ENCODE results near the gene AATF. TPM values are rescaled to one million over a fixed set of nuclear protein-coding genes. Genes with fewer than 3 reads are reported as not detected.

AATF gene, protein sequence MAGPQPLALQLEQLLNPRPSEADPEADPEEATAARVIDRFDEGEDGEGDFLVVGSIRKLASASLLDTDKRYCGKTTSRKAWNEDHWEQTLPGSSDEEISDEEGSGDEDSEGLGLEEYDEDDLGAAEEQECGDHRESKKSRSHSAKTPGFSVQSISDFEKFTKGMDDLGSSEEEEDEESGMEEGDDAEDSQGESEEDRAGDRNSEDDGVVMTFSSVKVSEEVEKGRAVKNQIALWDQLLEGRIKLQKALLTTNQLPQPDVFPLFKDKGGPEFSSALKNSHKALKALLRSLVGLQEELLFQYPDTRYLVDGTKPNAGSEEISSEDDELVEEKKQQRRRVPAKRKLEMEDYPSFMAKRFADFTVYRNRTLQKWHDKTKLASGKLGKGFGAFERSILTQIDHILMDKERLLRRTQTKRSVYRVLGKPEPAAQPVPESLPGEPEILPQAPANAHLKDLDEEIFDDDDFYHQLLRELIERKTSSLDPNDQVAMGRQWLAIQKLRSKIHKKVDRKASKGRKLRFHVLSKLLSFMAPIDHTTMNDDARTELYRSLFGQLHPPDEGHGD
- 45.1 and 64.0 TPM in 2 replicates for total RNA-seq (2014; rRNA removed; shearing (Covaris generic); ENCODE audit: low replicate concordance)

DNA sequence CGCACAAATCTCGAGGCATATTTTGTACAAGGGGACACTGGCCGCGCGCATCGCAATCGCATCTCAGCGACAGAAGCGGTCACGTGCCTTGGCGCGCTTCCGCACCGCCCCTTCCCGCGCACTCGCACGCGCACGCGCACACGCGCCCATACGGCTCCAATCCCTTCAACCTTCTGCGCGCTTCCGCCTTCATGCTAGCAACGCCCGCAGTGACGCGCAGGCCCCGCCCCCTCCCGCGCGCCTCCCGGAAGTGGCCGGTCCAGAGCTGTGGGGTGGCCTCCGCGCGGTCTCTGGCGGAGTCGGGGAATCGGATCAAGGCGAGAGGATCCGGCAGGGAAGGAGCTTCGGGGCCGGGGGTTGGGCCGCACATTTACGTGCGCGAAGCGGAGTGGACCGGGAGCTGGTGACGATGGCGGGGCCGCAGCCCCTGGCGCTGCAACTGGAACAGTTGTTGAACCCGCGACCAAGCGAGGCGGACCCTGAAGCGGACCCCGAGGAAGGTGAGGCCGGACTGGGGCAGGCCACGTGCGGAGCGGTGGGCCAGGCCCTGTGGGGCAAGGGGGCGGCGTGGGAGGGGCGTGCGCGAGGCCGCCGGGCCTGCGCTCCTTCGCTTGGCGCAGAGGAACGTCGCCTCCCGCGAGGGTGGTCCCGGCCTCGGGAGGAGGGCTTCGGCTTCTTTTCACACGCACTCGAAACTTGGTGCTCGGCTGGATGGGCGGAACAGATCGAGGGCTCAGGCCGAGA lies at the start of gene AATF:
TSS of gene AATF (plus strand) at position 238 of the 744 bp plus-strand sequence. CDS start at position 410, 172 bp downstream.
- Histone ChIP-seq H3K79me2 (ENCODE audit: low read length) (peaks cover 50% of the 10 kb centered on the region), H3K27ac (ENCODE audit: low read length) (peak within 1 kb of the TSS; percentile 66), H2AFZ (ENCODE audit: low read length) (peak within 1 kb of the TSS; percentile 77), H4K20me1 (ENCODE audit: insufficient read depth, low read depth, low read length) (peaks cover 7% of the 10 kb centered on the region; the same call in 1 of the 2 replicates), H3K4me3 (ENCODE audit: low read length) (peak within 1 kb of the TSS; percentile 90), H3K9me2 (replicated peaks; ENCODE audit: insufficient read depth, low read length) (no peaks in the 10 kb centered on the region), H3K36me3 (ENCODE audit: insufficient read depth, low read length) (peaks cover 25% of the 10 kb centered on the region), H3K27me3 (ENCODE audit: low read length) (no peaks in the 10 kb centered on the region), H3K9me3 (ENCODE audit: low read length) (no peaks in the 10 kb centered on the region), H3K4me2 (ENCODE audit: low read depth, low read length, poor library complexity, severe bottlenecking) (peak within 1 kb of the TSS; percentile 90), H3K9ac (ENCODE audit: low read length) (peak within 1 kb of the TSS; percentile 88), H3K4me1 (ENCODE audit: low read length) (peaks cover 42% of the 10 kb centered on the region)
- DNase-seq = peak; percentile 99

DNA sequence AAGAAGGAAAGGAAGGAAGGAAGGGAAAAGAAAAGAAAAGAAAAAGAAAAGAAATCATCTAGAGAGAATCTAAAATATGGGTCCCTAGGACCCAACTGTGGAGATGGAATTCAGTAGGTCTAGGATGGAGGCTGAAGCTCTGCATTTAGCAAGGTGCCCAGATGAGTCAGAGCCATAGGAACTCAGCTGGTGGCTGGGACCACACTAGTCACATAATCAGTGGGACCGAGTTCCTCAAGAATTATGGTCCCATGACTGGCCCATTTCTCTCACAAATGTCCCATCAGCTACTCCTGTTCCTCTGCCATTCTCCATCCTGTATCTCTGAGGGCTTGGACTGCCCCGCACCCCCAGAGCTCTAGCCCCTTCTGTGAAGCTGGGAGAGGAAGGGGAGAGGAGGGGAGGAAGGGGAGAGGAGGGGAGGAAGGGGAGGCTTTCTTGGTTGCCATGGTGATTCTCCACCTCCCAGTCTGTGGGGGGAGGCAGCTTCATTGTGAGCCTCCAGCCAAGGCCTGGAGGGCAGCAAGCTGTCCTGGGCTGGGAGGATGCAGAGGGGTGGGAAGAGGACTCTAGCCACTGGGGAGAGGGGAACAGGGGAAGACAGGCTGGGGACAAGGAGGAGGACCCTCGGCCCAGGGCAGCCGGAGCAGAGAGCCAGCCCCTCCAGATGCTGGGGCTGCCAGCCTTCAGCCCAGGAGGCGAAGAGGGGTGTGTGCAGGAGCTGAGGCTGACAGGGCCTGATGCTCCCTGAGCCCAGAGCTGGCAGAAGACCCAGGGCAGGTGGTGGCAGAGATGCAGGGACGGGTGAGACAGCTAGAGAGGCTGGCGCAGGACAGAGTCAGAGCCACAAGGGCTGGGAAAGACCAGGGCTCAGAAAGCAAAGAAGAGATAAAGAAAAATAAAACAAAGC lies 49.2 kb upstream of the AATF start:
- Histone ChIP-seq H4K20me1 (ENCODE audit: insufficient read depth, low read depth, low read length) (no peaks in the 10 kb centered on the region), H3K9ac (ENCODE audit: low read length) (no peak overlapping the region), H3K4me1 (ENCODE audit: low read length) (peaks cover 3% of the 10 kb centered on the region), H3K27me3 (ENCODE audit: low read length) (no peaks in the 10 kb centered on the region), H3K9me2 (replicated peaks; ENCODE audit: insufficient read depth, low read length) (no peaks in the 10 kb centered on the region), H2AFZ (ENCODE audit: low read length) (no peak overlapping the region), H3K79me2 (ENCODE audit: low read length) (no peaks in the 10 kb centered on the region), H3K27ac (ENCODE audit: low read length) (no peak overlapping the region), H3K9me3 (ENCODE audit: low read length) (no peaks in the 10 kb centered on the region), H3K36me3 (ENCODE audit: insufficient read depth, low read length) (no peaks in the 10 kb centered on the region), H3K4me2 (ENCODE audit: low read depth, low read length, poor library complexity, severe bottlenecking) (no peak overlapping the region), H3K4me3 (ENCODE audit: low read length) (no peak overlapping the region)
- DNase-seq = no peak

DNA sequence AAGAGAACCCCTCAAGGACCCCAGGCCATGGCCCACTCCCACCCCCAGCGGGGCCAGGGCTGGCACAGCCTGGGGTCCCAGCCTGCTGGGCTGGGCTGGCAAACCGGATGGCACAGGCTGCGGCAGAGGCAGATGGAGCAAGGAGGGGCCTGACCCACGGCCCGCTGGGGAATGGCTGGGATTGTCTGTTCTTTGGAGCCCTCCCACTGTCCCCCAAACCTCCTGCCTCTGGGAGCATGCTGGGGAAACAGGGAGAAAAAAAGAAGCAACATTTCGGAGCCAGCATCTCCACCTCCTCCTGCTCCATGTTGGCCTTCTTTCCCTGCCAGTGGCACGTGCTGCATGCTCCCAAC lies 48.6 kb upstream of the AATF start:
- no peak for DNase-seq
- Histone ChIP-seq H3K9me3 (ENCODE audit: low read length) (no peaks in the 10 kb centered on the region), H3K4me1 (ENCODE audit: low read length) (peaks cover 6% of the 10 kb centered on the region), H4K20me1 (ENCODE audit: insufficient read depth, low read depth, low read length) (no peaks in the 10 kb centered on the region), H3K36me3 (ENCODE audit: insufficient read depth, low read length) (no peaks in the 10 kb centered on the region), H3K9me2 (replicated peaks; ENCODE audit: insufficient read depth, low read length) (no peaks in the 10 kb centered on the region), H3K4me2 (ENCODE audit: low read depth, low read length, poor library complexity, severe bottlenecking) (no peak overlapping the region), H3K79me2 (ENCODE audit: low read length) (no peaks in the 10 kb centered on the region), H3K27ac (ENCODE audit: low read length) (no peak overlapping the region), H3K27me3 (ENCODE audit: low read length) (no peaks in the 10 kb centered on the region), H3K9ac (ENCODE audit: low read length) (no peak overlapping the region), H2AFZ (ENCODE audit: low read length) (no peak overlapping the region), H3K4me3 (ENCODE audit: low read length) (no peak overlapping the region)

GRCh38 chr17:36901506-36901905 lies 47.2 kb upstream of the AATF start:
- no peak overlapping the region for H3K4me2 ChIP-seq (ENCODE audit: low read depth, low read length, poor library complexity, severe bottlenecking)
- H3K9me3 ChIP-seq (ENCODE audit: low read length) = no peaks in the 10 kb centered on the region
- H3K4me1 ChIP-seq (ENCODE audit: low read length) = peaks cover 6% of the 10 kb centered on the region
- H3K4me3 ChIP-seq (ENCODE audit: low read length) = no peak overlapping the region
- no peak overlapping the region for H3K9ac ChIP-seq (ENCODE audit: low read length)
- no peak for DNase-seq
- H3K9me2 ChIP-seq (replicated peaks; ENCODE audit: insufficient read depth, low read length) = no peaks in the 10 kb centered on the region
- H3K36me3 ChIP-seq (ENCODE audit: insufficient read depth, low read length) = no peaks in the 10 kb centered on the region
- H3K79me2 ChIP-seq (ENCODE audit: low read length) = no peaks in the 10 kb centered on the region
- no peaks in the 10 kb centered on the region for H3K27me3 ChIP-seq (ENCODE audit: low read length)
- no peaks in the 10 kb centered on the region for H4K20me1 ChIP-seq (ENCODE audit: insufficient read depth, low read depth, low read length)
- H3K27ac ChIP-seq (ENCODE audit: low read length) = no peak overlapping the region
- H2AFZ ChIP-seq (ENCODE audit: low read length) = no peak overlapping the region

- Histone ChIP-seq H3K9me3 (ENCODE audit: low read length) (no peaks in the 10 kb centered on the region), H3K9ac (ENCODE audit: low read length) (no peak overlapping the region), H3K36me3 (ENCODE audit: insufficient read depth, low read length) (no peaks in the 10 kb centered on the region), H3K4me2 (ENCODE audit: low read depth, low read length, poor library complexity, severe bottlenecking) (no peak overlapping the region), H3K79me2 (ENCODE audit: low read length) (no peaks in the 10 kb centered on the region), H2AFZ (ENCODE audit: low read length) (no peak overlapping the region), H3K9me2 (replicated peaks; ENCODE audit: insufficient read depth, low read length) (no peaks in the 10 kb centered on the region), H3K27ac (ENCODE audit: low read length) (no peak overlapping the region), H4K20me1 (ENCODE audit: insufficient read depth, low read depth, low read length) (no peaks in the 10 kb centered on the region), H3K27me3 (ENCODE audit: low read length) (no peaks in the 10 kb centered on the region), H3K4me1 (ENCODE audit: low read length) (peaks cover 6% of the 10 kb centered on the region), H3K4me3 (ENCODE audit: low read length) (no peak overlapping the region)
- no peak for DNase-seq
Measured at GRCh38 chr17:36907407-36907806, 41.3 kb upstream of the AATF start.

GRCh38 chr17:36910513-36910912 lies 38.2 kb upstream of the AATF start:
- H3K9me2 ChIP-seq (replicated peaks; ENCODE audit: insufficient read depth, low read length) = no peaks in the 10 kb centered on the region
- H3K4me3 ChIP-seq (ENCODE audit: low read length) = no peak overlapping the region
- no peaks in the 10 kb centered on the region for H3K27me3 ChIP-seq (ENCODE audit: low read length)
- no peaks in the 10 kb centered on the region for H3K4me1 ChIP-seq (ENCODE audit: low read length)
- H3K27ac ChIP-seq (ENCODE audit: low read length) = no peak overlapping the region
- no peak overlapping the region for H2AFZ ChIP-seq (ENCODE audit: low read length)
- no peak overlapping the region for H3K4me2 ChIP-seq (ENCODE audit: low read depth, low read length, poor library complexity, severe bottlenecking)
- no peak overlapping the region for H3K9ac ChIP-seq (ENCODE audit: low read length)
- no peak for DNase-seq
- no peaks in the 10 kb centered on the region for H3K36me3 ChIP-seq (ENCODE audit: insufficient read depth, low read length)
- no peaks in the 10 kb centered on the region for H3K79me2 ChIP-seq (ENCODE audit: low read length)
- no peaks in the 10 kb centered on the region for H3K9me3 ChIP-seq (ENCODE audit: low read length)
- H4K20me1 ChIP-seq (ENCODE audit: insufficient read depth, low read depth, low read length) = no peaks in the 10 kb centered on the region

GRCh38 chr17:36911001-36911400 lies 37.8 kb upstream of the AATF start:
- H3K4me1 ChIP-seq (ENCODE audit: low read length) = no peaks in the 10 kb centered on the region
- H3K27me3 ChIP-seq (ENCODE audit: low read length) = no peaks in the 10 kb centered on the region
- no peaks in the 10 kb centered on the region for H3K79me2 ChIP-seq (ENCODE audit: low read length)
- no peak overlapping the region for H3K4me3 ChIP-seq (ENCODE audit: low read length)
- no peak overlapping the region for H3K4me2 ChIP-seq (ENCODE audit: low read depth, low read length, poor library complexity, severe bottlenecking)
- H4K20me1 ChIP-seq (ENCODE audit: insufficient read depth, low read depth, low read length) = no peaks in the 10 kb centered on the region
- no peak for DNase-seq
- no peak overlapping the region for H2AFZ ChIP-seq (ENCODE audit: low read length)
- no peaks in the 10 kb centered on the region for H3K9me3 ChIP-seq (ENCODE audit: low read length)
- no peak overlapping the region for H3K9ac ChIP-seq (ENCODE audit: low read length)
- no peaks in the 10 kb centered on the region for H3K36me3 ChIP-seq (ENCODE audit: insufficient read depth, low read length)
- H3K9me2 ChIP-seq (replicated peaks; ENCODE audit: insufficient read depth, low read length) = no peaks in the 10 kb centered on the region
- H3K27ac ChIP-seq (ENCODE audit: low read length) = no peak overlapping the region

All from Karpas-422 (cell line).